ENCODE results near the gene TMEM266.
A peak's percentile ranks its signal among the peaks of the same experiment; 100 is the strongest.

Gene TMEM266

DNA sequence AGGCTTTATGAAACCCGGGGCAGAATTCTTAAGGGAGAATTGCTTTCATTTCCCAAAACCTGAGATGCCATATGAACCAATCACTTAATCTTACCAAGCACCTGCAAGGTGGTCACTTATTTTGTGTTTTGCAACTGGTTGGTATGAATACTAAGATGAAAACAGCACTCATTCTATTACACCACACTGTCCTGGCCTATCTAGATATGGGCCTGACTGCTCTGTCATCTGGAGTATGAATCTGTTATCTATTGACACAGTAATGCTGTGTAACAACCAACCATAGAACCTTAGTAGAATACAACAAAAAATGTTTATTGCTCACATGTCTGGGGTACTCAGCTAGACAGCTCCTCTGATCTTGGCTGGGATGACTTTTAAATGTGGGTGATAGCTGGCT is 74.8 kb downstream of the TMEM266 start:
- no peak for DNase-seq (ENCODE audit: low spot score)

DNA sequence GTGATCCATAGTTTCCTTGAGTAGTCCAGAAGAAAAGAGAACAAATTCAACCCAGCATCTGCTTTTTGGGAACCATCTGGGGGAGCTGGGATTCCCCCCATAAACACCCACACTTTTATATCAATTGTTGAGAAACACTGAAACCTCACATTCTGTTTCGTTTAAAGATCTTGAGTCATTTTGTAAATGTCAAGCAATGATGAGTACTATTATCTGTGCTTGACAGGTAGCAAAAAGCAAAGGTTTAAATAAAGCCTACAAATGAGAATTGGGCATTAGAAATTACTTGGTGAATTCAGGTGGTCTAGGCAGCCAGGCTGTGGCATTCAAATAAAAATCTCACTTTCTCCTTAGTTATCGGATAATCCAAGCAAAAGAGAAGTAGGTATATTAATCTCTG is 75.7 kb downstream of the TMEM266 start:
- no peak for DNase-seq (ENCODE audit: low spot score)

DNA sequence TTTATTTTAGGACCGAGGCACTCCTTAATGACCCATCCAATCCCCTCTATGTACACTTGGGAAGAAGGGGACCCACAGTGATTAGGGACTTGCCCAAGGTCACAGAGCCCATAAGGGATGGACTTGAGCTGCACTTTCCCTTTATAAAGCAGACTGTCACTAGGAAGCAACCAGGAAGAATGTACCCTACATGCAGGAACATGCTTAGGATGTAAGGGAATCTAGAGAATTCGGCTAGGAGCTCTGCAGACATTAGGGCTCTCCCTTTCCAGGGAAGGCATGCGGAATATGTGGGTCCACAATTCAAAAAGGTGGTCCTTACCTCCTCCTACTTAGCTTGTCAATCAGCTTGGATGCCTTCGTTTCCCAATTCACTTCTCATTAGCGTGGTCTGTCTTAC is 78.7 kb downstream of the TMEM266 start:
- DNase-seq (ENCODE audit: low spot score) = no peak

- DNase-seq (ENCODE audit: low spot score) = peak; percentile 26
These were observed 79.7 kb downstream of the TMEM266 start for GRCh38 chr15:76139368-76140073.

DNA sequence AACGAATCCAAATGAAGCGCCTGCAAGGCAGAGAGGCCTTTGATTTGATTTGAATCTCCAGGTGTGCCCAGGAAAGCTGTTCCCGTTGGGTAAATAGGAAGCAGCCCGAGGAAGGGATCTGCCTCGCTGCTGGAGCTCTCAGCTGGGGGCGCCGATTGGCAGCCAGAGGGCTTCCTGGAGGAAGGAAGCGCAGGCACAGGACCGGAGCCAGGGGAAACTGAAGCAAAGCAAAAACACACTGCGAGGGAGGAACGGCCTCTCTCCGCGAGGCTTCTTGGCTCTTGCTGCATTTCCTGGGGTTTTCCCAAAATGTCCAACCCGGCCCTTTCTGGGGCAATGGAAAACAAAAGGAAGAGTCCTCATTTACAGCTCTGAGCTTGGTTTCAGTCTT is 80.3 kb downstream of the TMEM266 start:
- no peak for DNase-seq (ENCODE audit: low spot score)

DNA sequence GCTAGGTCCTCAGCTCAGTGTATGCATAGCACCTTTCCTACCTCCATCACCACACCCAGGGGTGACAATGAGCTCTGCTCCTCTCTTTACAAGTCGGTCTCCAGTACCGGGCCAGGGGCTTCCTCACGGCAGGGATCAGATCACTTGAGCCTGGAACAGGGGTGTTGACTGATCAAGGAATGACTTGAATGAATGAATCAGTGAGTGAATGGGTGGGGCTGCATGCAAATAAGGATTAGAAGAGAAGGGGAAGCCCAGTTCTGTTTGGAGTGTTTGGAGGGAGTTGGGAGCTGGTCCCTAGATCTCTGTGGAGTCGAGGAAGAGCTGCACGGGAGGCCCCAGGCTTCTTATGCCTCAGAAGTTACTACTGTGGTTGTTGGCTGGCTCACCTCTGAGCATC is 87.0 kb downstream of the TMEM266 start:
- DNase-seq (ENCODE audit: low spot score) = no peak

DNA sequence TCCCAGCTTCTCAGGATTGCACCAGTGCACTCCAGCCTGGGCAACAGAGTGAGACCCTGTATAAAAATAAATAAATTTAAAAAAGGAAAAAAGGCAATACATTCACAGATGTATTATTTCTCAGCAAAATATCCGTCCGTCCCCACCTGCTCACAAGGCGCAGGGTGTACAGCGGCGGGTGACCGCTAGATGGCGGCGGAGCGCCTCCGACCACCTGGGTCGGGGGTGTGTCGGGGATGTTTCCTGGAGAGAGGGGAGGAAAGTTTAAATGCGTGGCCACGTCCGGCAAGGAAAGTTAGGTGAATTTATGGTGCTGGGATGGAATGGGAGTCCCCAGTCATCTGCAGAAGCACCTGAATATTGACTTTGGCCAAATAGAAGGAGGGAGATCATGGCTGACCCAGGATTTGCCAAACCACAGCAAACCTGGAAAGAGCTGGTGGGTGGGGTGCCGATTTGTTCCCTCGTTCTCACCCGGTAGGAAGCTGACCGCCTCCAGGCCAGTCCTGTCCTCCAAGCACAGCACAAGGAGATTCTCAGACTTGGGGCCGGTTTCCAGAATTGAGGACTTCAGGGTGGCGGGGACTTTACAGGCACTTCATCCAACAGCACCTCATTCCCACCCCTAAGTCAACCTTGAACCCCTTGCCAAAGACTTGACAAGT is 88.3 kb downstream of the TMEM266 start:
- DNase-seq (ENCODE audit: low spot score) = peak; percentile 12

DNA sequence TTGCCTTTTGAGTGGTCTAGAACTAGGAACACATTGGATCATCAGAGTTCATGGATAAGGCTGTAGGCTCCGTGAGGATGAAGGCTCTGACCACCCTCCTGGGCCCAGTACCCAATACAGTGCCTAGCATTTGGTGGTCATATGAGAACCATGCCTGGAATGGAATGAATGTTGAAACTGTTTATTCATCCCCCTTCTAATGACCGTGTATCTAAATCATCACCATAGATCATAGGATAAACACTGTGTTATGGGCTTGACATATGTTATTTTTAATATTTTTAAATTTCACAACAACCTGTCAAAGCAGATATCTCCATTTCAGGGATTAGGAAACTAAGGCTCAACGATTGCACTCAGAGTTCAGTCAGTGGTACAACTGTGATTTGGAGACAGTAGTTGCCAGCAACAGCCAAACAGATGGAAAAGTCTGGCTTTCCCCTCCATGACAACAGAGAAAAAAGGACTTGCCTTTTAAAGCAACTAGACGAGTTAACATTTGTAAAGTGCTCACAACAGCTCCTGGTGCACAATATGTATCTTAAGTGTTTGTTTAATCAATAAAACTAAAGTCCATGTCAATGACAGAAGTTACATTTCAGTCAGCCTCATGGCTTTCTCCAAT is 89.6 kb downstream of the TMEM266 start:
- DNase-seq (ENCODE audit: low spot score) = no peak

DNA sequence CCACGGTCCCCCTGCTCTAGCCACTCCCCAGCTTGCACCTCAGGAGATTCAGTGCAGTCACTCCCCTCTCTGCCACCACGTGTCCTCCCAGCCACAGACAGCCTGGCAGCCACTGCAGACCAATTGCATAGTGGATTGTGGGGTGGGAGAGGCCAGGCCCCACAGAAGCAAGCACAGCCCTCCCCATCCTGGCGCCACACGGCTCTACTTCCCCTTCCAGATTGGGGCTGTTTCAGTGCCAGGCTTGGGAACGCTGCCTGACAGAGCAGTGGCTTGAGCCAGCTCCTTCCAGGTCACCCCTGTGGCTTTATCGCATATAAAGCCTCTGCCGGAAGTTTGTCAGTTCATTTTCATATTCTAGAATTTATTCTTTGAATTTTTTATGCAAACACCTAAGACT is 90.7 kb downstream of the TMEM266 start:
- DNase-seq (ENCODE audit: low spot score) = no peak

GRCh38 chr15:76150971-76151598 is 91.3 kb downstream of the TMEM266 start:
- DNase-seq (ENCODE audit: low spot score) = peak; percentile 51

DNA sequence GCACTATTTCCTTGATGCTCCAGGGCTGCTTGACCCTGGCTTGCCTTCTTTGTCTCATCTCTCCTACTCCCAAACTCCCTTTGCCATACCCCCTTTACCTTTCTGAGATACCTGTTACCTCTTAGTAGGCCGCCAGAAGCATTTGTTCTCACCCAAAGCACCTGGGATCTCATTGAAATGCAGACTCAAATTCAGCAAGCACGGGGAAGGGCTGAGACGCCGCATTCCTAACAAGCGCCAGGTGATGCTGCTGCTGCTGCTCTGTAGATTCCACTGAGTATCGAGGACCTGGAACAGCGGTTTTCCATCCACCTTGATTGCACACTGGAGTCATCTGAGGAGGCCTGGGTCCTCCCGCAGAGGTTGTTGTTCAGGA is 91.8 kb downstream of the TMEM266 start:
- DNase-seq (ENCODE audit: low spot score) = no peak

DNA sequence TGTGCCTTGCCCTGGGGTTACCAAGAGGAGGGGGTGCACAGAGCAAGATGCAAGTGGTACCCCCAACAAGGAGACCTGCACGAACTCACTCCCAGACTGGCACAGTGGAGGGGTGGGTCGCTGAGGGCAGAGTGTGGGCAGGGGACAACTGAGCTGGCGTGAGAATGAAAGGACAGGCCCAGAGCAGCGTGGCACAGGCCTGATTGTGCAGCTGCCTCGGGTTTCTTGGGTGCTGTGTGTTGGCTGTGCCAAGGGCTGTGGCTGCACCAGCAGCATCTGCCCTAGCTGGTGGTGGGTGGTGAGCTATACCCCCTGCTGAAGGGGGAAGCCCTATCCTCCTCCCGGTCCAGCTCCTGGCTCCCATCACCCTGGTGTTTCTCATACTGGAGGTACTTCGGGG is 92.4 kb downstream of the TMEM266 start:
- no peak for DNase-seq (ENCODE audit: low spot score)

- no peak for DNase-seq (ENCODE audit: low spot score)
These were observed 93.7 kb downstream of the TMEM266 start for GRCh38 chr15:76153241-76154197.

DNA sequence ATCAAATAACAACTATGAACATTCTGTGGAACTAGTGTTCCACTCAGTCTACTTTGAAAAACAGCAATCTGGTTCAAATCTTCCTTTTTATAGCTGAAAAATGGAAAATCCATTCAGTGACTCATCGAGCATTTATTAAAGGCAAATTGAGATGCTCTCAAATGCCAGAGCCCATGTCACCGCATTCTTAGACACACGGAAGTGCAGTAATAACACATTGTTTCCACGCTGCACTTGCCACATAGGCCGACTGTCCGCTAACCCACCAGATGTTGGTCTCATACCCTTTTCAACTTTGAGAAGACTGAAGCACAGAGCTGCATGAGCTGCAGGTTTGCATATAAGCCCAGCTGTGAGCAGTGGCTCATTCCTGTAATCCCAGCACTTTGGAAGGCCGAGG is 95.9 kb downstream of the TMEM266 start:
- no peak for DNase-seq (ENCODE audit: low spot score)

GRCh38 chr15:76158226-76158625 is 98.4 kb downstream of the TMEM266 start:
- no peak for DNase-seq (ENCODE audit: low spot score)

- no peak for DNase-seq (ENCODE audit: low spot score)
These were observed 99.0 kb downstream of the TMEM266 start for GRCh38 chr15:76158815-76159214.

DNA sequence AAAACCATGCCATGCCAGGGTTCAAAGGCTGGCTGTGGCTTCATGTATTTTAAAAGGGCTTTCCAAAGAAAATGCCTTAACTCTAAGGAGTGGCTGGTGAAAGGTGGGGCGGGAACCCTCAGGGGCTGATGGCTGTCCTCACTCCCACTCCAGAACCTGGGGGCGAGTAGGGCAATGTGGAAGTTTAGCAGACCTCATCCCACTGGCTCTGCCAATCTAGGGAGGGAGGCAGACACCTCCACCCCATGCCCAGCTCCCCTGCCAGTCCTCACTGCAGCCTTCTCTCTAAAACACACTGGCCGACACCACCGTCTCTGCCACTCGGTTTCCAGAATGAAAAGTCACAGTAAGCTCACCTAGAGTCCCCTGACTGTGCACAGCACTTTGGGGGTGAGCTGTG is 99.5 kb downstream of the TMEM266 start:
- DNase-seq (ENCODE audit: low spot score) = no peak

- DNase-seq (ENCODE audit: low spot score) = no peak
These were observed 100.8 kb downstream of the TMEM266 start for GRCh38 chr15:76160426-76161152.

DNA sequence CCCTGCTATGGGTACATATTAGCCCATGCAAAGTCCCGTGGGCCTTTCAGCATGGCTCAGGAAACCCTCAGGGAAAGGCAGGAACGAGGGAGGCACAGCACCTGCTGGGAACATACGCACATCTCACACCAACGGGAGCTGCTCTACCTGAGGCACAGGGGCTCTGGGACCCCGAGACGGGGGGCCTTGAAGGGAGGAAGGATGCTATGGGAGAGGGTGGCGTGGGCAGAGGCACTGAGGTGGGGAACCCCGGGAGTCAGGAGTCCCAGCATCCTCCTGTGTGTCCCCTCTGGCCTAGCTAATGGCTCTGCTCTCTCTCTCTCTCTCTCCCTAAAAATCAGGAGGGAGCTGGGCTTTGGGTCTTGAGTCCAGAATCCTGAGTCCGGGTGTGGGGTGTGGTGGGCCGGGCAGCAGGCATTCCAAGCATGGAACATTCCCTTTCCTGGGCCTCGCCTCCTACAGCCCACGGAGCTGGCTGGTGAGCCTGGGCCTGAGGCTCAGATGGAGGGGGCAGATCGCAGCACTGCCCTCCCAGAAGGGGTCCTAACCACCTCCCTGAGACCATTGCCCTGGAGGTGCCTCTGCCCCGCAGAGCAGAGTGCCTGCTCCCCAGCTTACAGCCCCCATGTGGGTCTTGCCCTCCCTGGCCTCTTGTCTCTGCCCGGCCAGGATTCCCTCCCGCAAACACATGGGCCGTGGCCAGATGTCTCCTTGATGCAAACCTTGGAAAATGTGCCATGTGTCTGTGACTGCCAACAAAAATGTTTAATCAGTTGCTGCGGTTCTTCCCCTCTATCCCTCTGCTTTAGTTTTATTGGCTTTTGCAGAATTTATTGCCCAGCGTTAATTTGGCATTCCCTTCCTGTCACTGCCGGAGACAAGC is 101.6 kb downstream of the TMEM266 start:
- DNase-seq (ENCODE audit: low spot score) = no peak

GRCh38 chr15:76162036-76162398 is 102.2 kb downstream of the TMEM266 start:
- DNase-seq (ENCODE audit: low spot score) = no peak
